PC-3 (cell line): Measurements from ENCODE around the gene CRIP2. TPM values are rescaled to one million over a fixed set of nuclear protein-coding genes. Genes with fewer than 3 reads are reported as not detected.

ENCODE experiments used
- ATAC-seq: fragments of 200-7000 bp; cut with Tn5 transposase; 2 replicates; pipeline ENCODE4 v1.9.1; 2020; ENCODE audit warnings: mild to moderate bottlenecking, moderate library complexity
- BruUV-seq: library from RNA; stranded (reverse); fragments of 400-500 nt; replicated peaks from 2 replicates; lab custom pipeline; 2021; lab: Mats Ljungman, UMichigan
- CTCF ChIA-PET: fragments of 300-600 bp; sonication (Branson Sonifier 250); formaldehyde crosslinking; loops from one replicate; lab custom pipeline; 2022; ENCODE audit warnings: antibody characterized with exemption; lab: Charles Lee
- POLR2A ChIA-PET: fragments of 300-600 bp; sonication (Branson Sonifier 250); formaldehyde crosslinking; loops from one replicate; lab custom pipeline; 2022; ENCODE audit warnings: antibody characterized with exemption; ENCODE audit not compliant: unreplicated experiment; lab: Charles Lee
- DNase-seq: peaks from one replicate; pipeline ENCODE4 v3.0.0-alpha.2; 2015
- H2AFZ ChIP-seq: fragments of 300-600 bp; sonication (generic); 2 replicates; pipeline ENCODE4 v1.6.0; 2016; ENCODE audit warnings: antibody characterized with exemption, low read length
- H3F3A ChIP-seq: fragments of 300-600 bp; sonication (generic); one replicate; pipeline ENCODE4 v1.6.0; 2017; ENCODE audit warnings: antibody characterized with exemption, low read length, control low read depth, mild to moderate bottlenecking; ENCODE audit not compliant: unreplicated experiment
- H3K27ac ChIP-seq: fragments of 300-600 bp; sonication (generic); 2 replicates; pipeline ENCODE4 v1.5.1; 2016; ENCODE audit warnings: mild to moderate bottlenecking, low read length
- H3K27me3 ChIP-seq: fragments of 300-600 bp; sonication (generic); 2 replicates; pipeline ENCODE4 v1.6.1; 2016; ENCODE audit warnings: low read length, mixed read lengths
- H3K36me3 ChIP-seq: fragments of 300-600 bp; sonication (generic); 2 replicates; pipeline ENCODE4 v1.6.1; 2016; ENCODE audit warnings: low read depth, mixed run types, low read length, mixed read lengths
- H3K4me1 ChIP-seq: fragments of 300-600 bp; sonication (generic); 2 replicates; pipeline ENCODE4 v1.5.1; 2016; ENCODE audit warnings: low read length; ENCODE audit not compliant: insufficient read depth
- H3K4me2 ChIP-seq: fragments of 300-600 bp; sonication (generic); 2 replicates; pipeline ENCODE4 v1.6.0; 2016; ENCODE audit warnings: low read length
- H3K4me3 ChIP-seq: fragments of 300-600 bp; sonication (generic); 2 replicates; pipeline ENCODE4 v1.5.1; 2016; ENCODE audit warnings: mild to moderate bottlenecking, low read length, mixed read lengths
- H3K79me2 ChIP-seq: fragments of 300-600 bp; sonication (generic); 2 replicates; pipeline ENCODE4 v1.6.1; 2017; ENCODE audit warnings: low read length, mixed read lengths
- H3K9ac ChIP-seq: fragments of 300-600 bp; sonication (generic); 2 replicates; pipeline ENCODE4 v1.6.0; 2016; ENCODE audit warnings: mild to moderate bottlenecking, low read length
- H3K9me2 ChIP-seq: fragments of 300-600 bp; sonication (generic); replicated peaks from 2 replicates; pipeline ENCODE4 v1.6.1; 2016; ENCODE audit warnings: mixed run types, low read length, mixed read lengths
- H3K9me3 ChIP-seq: fragments of 300-600 bp; sonication (generic); 2 replicates; pipeline ENCODE4 v1.6.1; 2016; ENCODE audit warnings: low read length, mixed read lengths
- H4K20me1 ChIP-seq: fragments of 300-600 bp; sonication (generic); 2 replicates; pipeline ENCODE4 v1.6.1; 2016; ENCODE audit warnings: low read length, mixed read lengths
- CTCF ChIP-seq: fragments of 300-600 bp; sonication (generic); conservative IDR thresholded peaks from 2 replicates; pipeline ENCODE4 v1.5.1; 2017; ENCODE audit warnings: antibody characterized with exemption, low read depth, mild to moderate bottlenecking, low read length
- EZH2 ChIP-seq: fragments of 300-600 bp; sonication (generic); IDR thresholded peaks from one replicate; pipeline ENCODE4 v1.6.1; 2017; ENCODE audit warnings: antibody characterized with exemption, mild to moderate bottlenecking, low read length; ENCODE audit not compliant: unreplicated experiment
- EZH2phosphoT487 ChIP-seq: fragments of 300-600 bp; sonication (generic); IDR thresholded peaks from 2 replicates; pipeline ENCODE4 v1.6.1; 2018; ENCODE audit warnings: mild to moderate bottlenecking, antibody characterized with exemption, low read length, borderline replicate concordance
- intact Hi-C: fragments of 100-400 bp; cut with micrococcal nuclease; formaldehyde crosslinking; loops from 2 replicates; pipeline ENCODE4 v1.9.0; 2023
- total RNA-seq: library from RNA; depleted of rRNA; stranded (reverse); fragments of >200 nt; gene quantifications from 2 replicates; pipeline ENCODE4 v1.2.3, GENCODE V29; 2014

The CRIP2 gene
- total RNA-seq, 1 experiment from 2014 or later = 100 TPM

- no peaks in the 10 kb centered on the region; the same call in 1 of the 2 replicates for H3K36me3 ChIP-seq
Measured at GRCh38 chr14:105452963-105453362, 21.7 kb upstream of the CRIP2 start.

GRCh38 chr14:105453847-105454246 is 20.8 kb upstream of the CRIP2 start:
- Histone ChIP-seq H3F3A (no peaks in the 10 kb centered on the region), H3K4me2 (no peak overlapping the region), H3K27ac (no peak overlapping the region), H3K4me1 (no peaks in the 10 kb centered on the region), H2AFZ (no peak overlapping the region), H3K9me2 (no peaks in the 10 kb centered on the region), H3K9ac (no peak overlapping the region), H3K36me3 (no peaks in the 10 kb centered on the region; the same call in 1 of the 2 replicates), H4K20me1 (no peaks in the 10 kb centered on the region), H3K27me3 (no peaks in the 10 kb centered on the region), H3K9me3 (no peaks in the 10 kb centered on the region), H3K79me2 (no peaks in the 10 kb centered on the region), H3K4me3 (no peak overlapping the region)
- BruUV-seq = no TSS peak
- intact Hi-C loops = no loop called here
- DNase-seq (no peak), ATAC-seq (no peak)
- CTCF ChIA-PET = no interaction called here
- POLR2A ChIA-PET = no interaction called here
- no peak for TF ChIP-seq CTCF
- no peak for TF ChIP-seq EZH2phosphoT487
- TF ChIP-seq EZH2 = no peak

More at GRCh38 chr14:105452963-105453362, 21.7 kb upstream of the CRIP2 start:
- no peaks in the 10 kb centered on the region for H3K9me3 ChIP-seq
- intact Hi-C loops = no loop called here
- H2AFZ ChIP-seq = no peak overlapping the region
- no peaks in the 10 kb centered on the region for H3K9me2 ChIP-seq
- no peak overlapping the region for H3K4me3 ChIP-seq
- TF ChIP-seq EZH2phosphoT487 (no peak), CTCF (no peak), EZH2 (no peak)
- no peaks in the 10 kb centered on the region for H3K4me1 ChIP-seq
- no peaks in the 10 kb centered on the region for H3F3A ChIP-seq
- BruUV-seq = no TSS peak
- H3K9ac ChIP-seq = no peak overlapping the region
- H3K79me2 ChIP-seq = no peaks in the 10 kb centered on the region
- no peaks in the 10 kb centered on the region for H4K20me1 ChIP-seq
- ATAC-seq = no peak
- H3K27me3 ChIP-seq = no peaks in the 10 kb centered on the region
- POLR2A ChIA-PET = no interaction called here
- no peak overlapping the region for H3K27ac ChIP-seq
- CTCF ChIA-PET = no interaction called here
- no peak for DNase-seq
- no peak overlapping the region for H3K4me2 ChIP-seq

GRCh38 chr14:105455086-105455640 is 19.5 kb upstream of the CRIP2 start:
- Histone ChIP-seq H3K4me2 (no peak overlapping the region), H3K79me2 (no peaks in the 10 kb centered on the region), H3K4me1 (no peaks in the 10 kb centered on the region), H3K9ac (no peak overlapping the region), H2AFZ (no peak overlapping the region), H3K4me3 (no peak overlapping the region), H3K27me3 (no peaks in the 10 kb centered on the region), H4K20me1 (no peaks in the 10 kb centered on the region), H3K9me3 (no peaks in the 10 kb centered on the region), H3F3A (no peaks in the 10 kb centered on the region), H3K9me2 (no peaks in the 10 kb centered on the region), H3K36me3 (no peaks in the 10 kb centered on the region; the same call in 1 of the 2 replicates), H3K27ac (no peak overlapping the region)
- POLR2A ChIA-PET = no interaction called here
- ATAC-seq (no peak), DNase-seq (no peak)
- intact Hi-C loops = no loop called here
- CTCF ChIA-PET = no interaction called here
- no TSS peak for BruUV-seq
- no peak for TF ChIP-seq EZH2phosphoT487
- no peak for TF ChIP-seq EZH2
- TF ChIP-seq CTCF = no peak
